HK-2 (cell line): ENCODE results near the gene KRTAP5-5.
"Not testable (repeated sequence)": the region's sequence is repeated elsewhere in the genome, so short reads cannot be mapped to it uniquely, and the experiment has no call there.

Experiments
- DNase-seq: peaks from one replicate; pipeline ENCODE4 v3.0.0-alpha.2; 2018; ENCODE audit not compliant: unreplicated experiment

Gene KRTAP5-5

DNA sequence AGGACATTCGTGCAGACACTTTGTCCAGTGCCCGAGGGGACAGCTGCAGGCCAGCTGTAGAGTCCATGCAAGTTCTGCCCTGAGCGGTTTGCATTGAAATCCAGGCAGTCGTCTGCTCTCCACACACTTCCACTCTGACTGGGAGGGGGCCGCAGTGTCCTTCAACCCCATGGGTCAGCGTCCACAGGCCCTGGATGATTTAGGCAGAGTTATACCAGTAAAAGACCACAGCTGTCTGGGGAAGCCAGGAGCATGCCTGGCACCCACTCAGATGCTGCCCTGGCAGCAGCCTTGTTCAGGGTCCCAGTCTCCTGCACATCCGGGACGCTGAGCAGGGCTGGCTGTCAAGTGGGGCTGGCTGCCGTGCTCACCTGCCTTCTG is 26.5 kb downstream of the KRTAP5-5 start:
- DNase-seq = no peak

DNA sequence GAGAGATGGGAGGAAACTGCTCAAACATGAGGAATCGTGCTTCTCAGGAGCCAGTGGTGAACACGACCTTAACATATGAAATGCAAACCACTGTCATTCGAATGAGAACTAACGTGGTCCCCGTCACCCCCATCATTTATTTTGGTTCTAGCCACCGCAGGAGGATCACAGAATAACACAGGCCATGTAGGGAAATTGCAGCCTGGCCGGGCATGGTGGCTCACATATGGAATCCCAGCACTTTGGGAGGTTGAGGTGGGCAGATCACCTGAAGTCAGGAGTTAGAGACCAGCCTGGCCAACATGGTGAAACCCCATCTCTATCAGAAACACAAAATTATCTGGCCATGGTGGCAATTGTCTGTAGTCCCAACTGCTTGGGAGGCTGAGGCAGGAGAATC is 27.1 kb downstream of the KRTAP5-5 start:
- no peak for DNase-seq

DNA sequence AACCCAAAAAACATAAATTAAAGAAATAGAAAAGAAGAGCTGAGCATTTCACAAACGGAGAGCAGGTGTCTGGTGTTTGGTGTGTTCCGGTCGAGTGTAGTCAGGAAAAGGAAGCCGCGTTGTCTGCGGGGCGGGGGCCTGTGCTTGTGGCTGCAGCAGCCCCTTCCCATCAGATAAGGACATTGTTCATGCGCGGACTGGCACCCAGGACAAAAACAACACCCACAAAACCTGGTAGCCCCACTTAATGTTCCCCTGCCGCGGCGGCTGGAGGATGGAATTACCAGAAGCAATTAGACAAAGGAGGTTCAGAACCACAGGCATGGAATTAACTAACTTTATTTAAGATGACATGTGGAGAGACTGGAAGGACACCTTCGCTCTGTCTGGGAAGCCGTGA is 29.9 kb downstream of the KRTAP5-5 start:
- no peak for DNase-seq

- DNase-seq = no peak
Measured at GRCh38 chr11:1660111-1660867, 30.7 kb downstream of the KRTAP5-5 start.

DNA sequence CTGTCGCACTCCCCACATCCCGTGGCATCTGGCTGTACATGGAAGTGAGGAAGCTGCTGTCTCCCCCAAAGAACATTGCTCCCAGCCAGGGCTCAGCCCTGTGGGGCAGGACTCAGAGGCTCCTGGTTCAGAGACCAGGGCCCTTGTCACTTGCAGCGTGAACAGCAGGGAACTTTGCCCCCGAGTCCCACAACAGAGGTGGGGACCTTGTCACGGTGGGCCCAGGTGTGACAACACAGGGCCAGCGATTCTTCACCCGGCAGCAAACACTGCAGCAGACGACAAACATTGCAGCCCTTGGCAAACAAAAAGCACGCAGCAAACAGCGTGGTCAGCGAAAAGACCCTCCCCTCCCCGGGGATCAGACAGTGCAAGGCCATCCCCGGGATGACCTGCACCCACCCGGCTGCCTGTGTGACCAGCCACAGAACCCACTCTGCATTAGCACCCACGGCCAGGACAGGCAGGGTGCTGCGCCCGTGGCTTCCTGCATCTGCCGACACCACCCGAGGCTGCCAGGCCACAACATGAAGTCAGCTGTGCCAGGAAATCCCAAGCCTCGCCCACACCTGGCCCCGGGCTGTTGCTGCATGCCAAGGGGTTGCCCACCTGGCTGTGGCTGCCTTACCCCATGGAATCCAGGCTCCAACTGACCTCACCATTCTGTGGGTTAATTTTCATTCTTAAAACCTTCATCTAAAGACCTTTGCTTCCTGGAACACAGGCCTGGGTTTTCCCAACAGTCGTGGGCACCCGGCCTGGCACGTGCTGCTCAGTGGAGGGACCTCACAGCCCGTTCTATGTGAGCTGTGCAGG is 32.1 kb downstream of the KRTAP5-5 start:
- not testable (repeated sequence) for DNase-seq

DNA sequence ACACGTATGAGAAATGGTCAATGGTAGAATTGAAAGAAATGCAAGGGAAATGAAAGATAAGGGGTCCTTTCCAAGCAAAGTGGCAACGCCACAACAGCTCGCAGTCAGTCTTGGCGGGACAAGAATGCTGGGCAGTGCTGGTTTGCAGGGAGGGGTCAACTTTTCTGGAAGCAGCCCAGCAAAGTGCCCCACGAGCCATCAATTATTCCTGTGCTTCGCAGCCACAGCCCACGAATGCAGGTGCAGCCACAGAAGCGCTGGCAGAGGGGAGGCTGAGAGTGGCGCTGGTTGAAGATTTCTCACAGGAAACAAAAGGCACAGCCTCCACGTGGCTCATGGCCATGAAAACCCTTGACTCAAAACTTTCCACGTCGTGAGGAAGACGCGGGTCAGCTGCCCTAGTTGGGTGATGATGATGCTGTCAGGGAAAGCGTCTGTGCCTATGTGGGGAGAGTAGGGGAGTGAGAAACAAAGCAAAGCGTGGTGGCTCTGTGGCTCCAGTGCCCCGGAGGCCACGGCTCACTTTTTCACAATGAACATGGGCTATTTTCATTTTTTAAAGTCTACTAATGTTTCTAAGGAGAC is 33.2 kb downstream of the KRTAP5-5 start:
- DNase-seq = not testable (repeated sequence)

GRCh38 chr11:1665313-1665712 is 35.7 kb downstream of the KRTAP5-5 start:
- no peak for DNase-seq

DNA sequence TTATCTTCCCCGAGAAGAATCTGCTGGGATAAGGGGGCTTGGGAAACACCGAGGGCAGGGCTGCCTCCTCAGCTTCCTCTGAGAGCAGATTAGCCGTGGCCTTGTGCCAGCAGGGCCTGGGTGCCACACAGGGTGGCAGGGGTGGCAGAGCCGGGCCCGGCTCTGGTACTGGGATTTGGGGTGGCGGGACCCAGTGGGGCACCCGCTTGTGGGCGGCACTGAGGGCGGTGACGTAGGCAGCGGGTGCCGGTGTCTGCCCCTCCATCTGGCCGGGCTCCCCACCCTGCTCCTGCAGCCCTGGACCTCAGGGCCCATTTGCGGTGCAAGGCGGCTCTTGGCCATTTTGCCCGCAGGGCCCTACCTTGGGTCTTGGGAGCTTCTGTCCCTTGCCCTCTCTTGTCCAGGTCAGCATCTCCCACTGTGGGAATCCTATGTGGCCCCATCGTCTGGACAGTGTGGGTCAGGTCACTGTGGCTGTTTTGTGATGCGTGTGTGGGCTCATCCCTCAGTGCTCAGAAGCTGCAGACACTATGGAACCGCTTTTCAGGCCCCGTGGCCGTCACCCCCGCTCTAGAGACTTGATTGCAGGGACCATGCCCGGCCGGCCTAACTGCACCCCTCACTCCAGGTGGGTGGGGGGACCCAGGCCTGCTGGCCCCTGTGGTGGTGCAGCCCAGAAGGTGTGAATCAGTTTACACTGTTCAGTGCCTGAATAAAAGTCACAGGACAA is 37.7 kb downstream of the KRTAP5-5 start:
- no peak for DNase-seq

- no peak for DNase-seq
Measured at GRCh38 chr11:1667906-1668305, 38.3 kb downstream of the KRTAP5-5 start.

DNA sequence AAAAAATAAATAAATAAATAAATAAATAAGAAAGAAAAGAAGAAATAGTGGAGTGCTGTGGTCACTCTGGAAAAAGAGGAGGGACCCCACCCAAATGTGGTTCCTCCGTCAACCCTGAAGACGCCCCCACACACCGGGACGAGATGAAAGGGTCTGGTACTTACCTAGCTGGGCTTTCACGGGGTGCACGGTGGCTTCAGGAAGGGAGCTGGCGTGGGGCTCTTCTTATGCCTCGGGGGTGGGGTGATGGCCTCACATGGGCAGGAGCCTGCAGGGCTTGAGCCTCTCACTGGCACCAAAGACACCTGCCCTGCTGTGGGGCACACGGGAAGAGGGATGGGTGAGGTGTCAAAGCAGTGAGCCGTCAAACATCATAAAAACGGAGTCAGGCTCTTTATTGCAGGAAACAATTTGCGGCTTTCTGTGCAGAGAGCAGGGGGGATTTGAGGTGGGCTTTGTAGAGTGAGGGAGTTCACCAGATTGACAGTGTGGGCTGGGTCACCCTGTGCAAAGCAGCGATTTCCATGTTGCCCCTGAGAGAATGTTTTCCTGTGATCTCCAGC is 39.4 kb downstream of the KRTAP5-5 start:
- no peak for DNase-seq

DNA sequence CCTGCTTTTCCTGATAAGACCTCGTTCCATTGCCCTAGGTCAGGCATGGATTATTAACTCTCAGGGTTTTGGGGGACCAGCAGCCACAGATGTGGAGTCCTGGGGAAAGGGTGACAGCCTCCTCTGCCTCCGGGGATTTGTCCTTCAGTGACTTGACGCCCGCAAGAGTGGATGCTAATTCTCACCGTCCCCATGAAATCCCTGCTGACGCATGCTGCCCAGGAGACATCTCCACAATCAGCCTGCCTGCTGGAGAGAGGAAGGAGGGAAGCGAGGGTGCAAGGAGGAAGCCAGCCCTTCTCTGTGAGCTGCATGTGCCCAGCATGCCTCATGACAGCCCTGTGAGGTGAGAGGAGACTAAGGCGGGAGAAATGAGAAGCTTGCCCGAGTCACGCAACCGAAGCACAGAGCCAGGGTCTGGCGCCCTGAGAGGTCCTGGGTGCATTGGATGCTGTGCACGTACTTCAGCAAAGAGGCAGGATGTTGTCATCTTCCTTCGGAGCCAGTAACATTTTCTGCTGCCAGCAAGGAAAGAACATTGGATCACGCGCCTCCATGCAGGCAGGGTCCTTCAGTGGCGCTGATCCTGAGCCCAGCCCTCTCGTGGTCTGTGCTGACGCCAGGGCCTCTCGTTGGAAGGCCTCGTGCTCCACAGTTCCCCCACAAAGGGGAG is 40.1 kb downstream of the KRTAP5-5 start:
- DNase-seq = no peak

- not testable (repeated sequence) for DNase-seq
Measured at GRCh38 chr11:1670457-1670856, 40.9 kb downstream of the KRTAP5-5 start.

DNA sequence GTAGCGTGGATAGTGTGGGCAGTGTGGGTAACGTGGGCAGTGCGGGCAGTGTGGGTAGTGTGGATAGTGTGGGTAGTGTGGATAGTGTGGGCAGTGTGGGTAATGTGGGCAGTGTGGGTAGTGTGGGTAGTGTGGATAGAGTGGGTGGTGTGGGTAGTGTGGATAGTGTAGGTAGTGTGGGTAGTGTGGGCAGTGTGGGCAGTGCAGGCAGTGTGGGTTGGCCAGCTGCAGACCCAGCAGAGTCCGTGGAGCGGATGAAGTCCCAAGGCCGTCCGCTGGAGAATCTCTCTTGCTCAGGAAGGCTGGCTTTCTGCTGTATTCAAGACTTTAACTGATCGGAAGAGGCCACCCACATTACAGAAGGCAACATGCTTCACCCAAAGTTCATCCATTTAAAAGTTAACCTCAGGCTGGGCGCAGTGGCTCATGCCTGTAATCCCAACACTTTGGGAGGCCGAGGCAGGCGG is 41.4 kb downstream of the KRTAP5-5 start:
- no peak for DNase-seq

- no peak for DNase-seq
Measured at GRCh38 chr11:1671658-1672057, 42.1 kb downstream of the KRTAP5-5 start.

- DNase-seq = no peak
Measured at GRCh38 chr11:1672613-1673350, 43.2 kb downstream of the KRTAP5-5 start.

- no peak for DNase-seq
Measured at GRCh38 chr11:1673446-1674172, 44.0 kb downstream of the KRTAP5-5 start.

DNA sequence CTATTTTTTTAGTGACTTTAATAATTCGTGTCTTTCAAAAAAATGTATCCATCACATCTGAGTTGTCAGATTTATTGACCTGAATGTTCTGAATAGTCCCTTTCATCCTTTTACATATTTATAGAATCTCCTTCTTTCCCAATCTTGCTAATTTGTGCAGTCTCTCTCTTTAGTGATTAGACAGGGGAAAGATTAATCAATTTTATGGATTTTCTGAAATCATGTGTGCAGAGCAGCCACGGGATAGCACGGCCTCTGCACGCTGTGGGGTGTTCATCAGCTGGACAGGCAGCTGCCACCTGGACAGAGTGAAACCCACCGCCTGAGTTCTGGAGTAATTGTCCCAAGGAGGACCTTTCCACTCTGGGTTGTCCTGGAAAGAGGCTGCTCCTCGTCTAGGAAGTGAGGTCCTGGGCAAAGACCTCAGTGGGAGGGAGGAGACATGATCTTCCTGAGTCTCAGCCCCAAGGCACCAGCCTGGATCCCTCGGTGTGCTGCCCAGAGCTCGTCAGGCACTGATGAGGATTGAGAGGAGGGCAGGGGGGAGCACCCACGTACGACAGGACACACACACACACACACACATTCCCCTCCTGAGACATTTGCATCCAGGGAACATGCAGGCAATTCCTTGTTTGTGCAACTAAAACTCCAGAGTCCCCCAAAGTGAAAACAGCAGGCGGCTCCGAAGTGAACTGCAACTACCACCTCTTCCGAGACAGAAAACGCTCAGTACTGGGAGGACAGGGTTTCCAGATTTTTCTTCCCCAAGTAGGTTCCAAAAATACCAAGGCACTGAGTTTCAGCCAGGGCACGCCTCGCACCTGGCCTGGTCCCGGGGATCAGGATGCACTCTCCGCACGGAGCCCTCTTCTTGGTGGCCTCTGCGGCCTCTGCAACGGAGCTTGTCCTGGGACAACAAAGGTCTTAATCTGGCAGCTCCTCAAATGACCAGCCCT is 44.9 kb downstream of the KRTAP5-5 start:
- no peak for DNase-seq

GRCh38 chr11:1675536-1676228 is 46.1 kb downstream of the KRTAP5-5 start:
- no peak for DNase-seq
